Lower leg skin (tissue), 4 donors: ENCODE results near the gene INAFM2. TPM values are rescaled to one million over a fixed set of nuclear protein-coding genes. Genes with fewer than 3 reads are reported as not detected.
A peak's percentile ranks its signal among the peaks of the same experiment; 100 is the strongest.

Source experiments
- DNase-seq, 2 donors: peaks; one replicate each; pipeline ENCODE4 v3.0.0-alpha.2; 2019; ENCODE audit warnings: low spot score in 2 of 2
- H3K4me3 ChIP-seq: fragments of 200-600 bp; sonication (generic); 2 replicates; pipeline ENCODE4 v1.5.1; 2017; ENCODE audit warnings: mild to moderate bottlenecking, low read depth; ENCODE audit not compliant: poor library complexity, severe bottlenecking
- CTCF ChIP-seq, 3 donors: fragments of 450-650 bp; IDR thresholded peaks; one replicate each; pipeline ENCODE4 v1.5.1; 2016; ENCODE audit warnings: antibody characterized with exemption in 3 of 3, mild to moderate bottlenecking in 3 of 3, moderate library complexity in 2 of 3
- POLR2A ChIP-seq, 2 donors: fragments of 450-650 bp; IDR thresholded peaks; one replicate each; pipeline ENCODE4 v1.6.1; 2016 to 2017; ENCODE audit warnings: antibody characterized with exemption in 2 of 2, mild to moderate bottlenecking in 1 of 2, moderate library complexity in 1 of 2
- WGBS, 2 donors: methylation state at CpG; one replicate each; pipeline ENCODE4 v1.1.5; 2018; 5-methylcytosine and 5-hydroxymethylcytosine counted together
- intact Hi-C: fragments of 100-400 bp; cut with DNase I; formaldehyde crosslinking; loops from one replicate; pipeline ENCODE4 v1.15.0; 2023; ENCODE audit warnings: low total_unique reads
- total RNA-seq, 4 donors: library from RNA; depleted of rRNA; stranded (reverse); fragments of >200 nt; gene quantifications; one replicate each; pipeline ENCODE4 v1.1.0, GENCODE V29; 2016

The INAFM2 gene
- total RNA-seq, 4 donors from 2014 or later: 6.8 to 13.8 (median 10.0) TPM

- TF ChIP-seq CTCF (IDR thresholded peaks at IDR 0.05): peak in 1 of 3 donors; percentile 73
- no peak for TF ChIP-seq POLR2A (IDR thresholded peaks at IDR 0.05)
- H3K4me3 ChIP-seq: no peak overlapping the region
- intact Hi-C loops: no loop called here
- WGBS, 2 donors: 0 to 2% methylated on average over 2 of the region's 2 CpGs
- DNase-seq: no peak
Observed at GRCh38 chr15:40320931-40321371, 2.5 kb upstream of the INAFM2 start.

- WGBS, 2 donors: 42 to 46% methylated on average over 26 of the region's 26 CpGs
- no peak overlapping the region for H3K4me3 ChIP-seq
- DNase-seq: no peak
- intact Hi-C loops: no loop called here
- TF ChIP-seq POLR2A (IDR thresholded peaks at IDR 0.05) (no peak), CTCF (IDR thresholded peaks at IDR 0.05) (no peak)
Observed at GRCh38 chr15:40322531-40323238, 807 bp upstream of the INAFM2 start.

- WGBS, 2 donors: 8 to 9% methylated on average over 16 to 36 of the region's 101 CpGs
- no peak for DNase-seq
- intact Hi-C loops: no loop called here
- TF ChIP-seq POLR2A (IDR thresholded peaks at IDR 0.05) (no peak), CTCF (IDR thresholded peaks at IDR 0.05) (no peak)
- H3K4me3 ChIP-seq: peak overlapping the region; percentile 37
Observed at GRCh38 chr15:40323953-40324937, 753 bp downstream of the INAFM2 start.

- no peak overlapping the region for H3K4me3 ChIP-seq
- WGBS, 2 donors: 69 to 76% methylated on average over 2 of the region's 2 CpGs
- no peak for DNase-seq
- TF ChIP-seq POLR2A (IDR thresholded peaks at IDR 0.05) (no peak), CTCF (IDR thresholded peaks at IDR 0.05) (no peak)
- intact Hi-C loops: no loop called here
Observed at GRCh38 chr15:40325188-40325587, 1.7 kb downstream of the INAFM2 start.

GRCh38 chr15:40325700-40326099, 2.2 kb downstream of the INAFM2 start:
- TF ChIP-seq CTCF (IDR thresholded peaks at IDR 0.05): no peak
- no peak for TF ChIP-seq POLR2A (IDR thresholded peaks at IDR 0.05)
- intact Hi-C loops: no loop called here
- 89 to 97% methylated on average over 2 of the region's 2 CpGs for WGBS, 2 donors
- no peak for DNase-seq
- H3K4me3 ChIP-seq: no peak overlapping the region
